ENCODE measurements around the gene SEC24D.

DNA sequence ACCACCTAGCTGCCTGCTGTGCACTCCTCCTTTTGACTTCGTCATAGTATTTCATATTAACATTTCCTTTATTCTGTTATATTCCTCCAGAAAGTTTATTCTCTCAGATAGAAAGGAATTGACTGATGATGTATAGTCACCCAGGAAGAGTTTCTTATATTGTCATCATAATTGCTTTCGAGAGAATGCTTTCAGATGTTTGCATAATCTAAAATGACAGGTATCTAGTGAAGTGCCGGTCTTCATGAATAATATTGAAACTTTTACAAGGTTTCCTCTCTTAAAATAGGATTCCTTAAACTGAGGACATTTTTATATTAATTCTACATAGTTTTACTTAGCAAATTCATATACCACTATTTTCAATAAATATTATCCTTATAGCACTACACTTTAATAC is 10.1 kb downstream of the SEC24D start:
- TF ChIP-seq, protein P1, sequence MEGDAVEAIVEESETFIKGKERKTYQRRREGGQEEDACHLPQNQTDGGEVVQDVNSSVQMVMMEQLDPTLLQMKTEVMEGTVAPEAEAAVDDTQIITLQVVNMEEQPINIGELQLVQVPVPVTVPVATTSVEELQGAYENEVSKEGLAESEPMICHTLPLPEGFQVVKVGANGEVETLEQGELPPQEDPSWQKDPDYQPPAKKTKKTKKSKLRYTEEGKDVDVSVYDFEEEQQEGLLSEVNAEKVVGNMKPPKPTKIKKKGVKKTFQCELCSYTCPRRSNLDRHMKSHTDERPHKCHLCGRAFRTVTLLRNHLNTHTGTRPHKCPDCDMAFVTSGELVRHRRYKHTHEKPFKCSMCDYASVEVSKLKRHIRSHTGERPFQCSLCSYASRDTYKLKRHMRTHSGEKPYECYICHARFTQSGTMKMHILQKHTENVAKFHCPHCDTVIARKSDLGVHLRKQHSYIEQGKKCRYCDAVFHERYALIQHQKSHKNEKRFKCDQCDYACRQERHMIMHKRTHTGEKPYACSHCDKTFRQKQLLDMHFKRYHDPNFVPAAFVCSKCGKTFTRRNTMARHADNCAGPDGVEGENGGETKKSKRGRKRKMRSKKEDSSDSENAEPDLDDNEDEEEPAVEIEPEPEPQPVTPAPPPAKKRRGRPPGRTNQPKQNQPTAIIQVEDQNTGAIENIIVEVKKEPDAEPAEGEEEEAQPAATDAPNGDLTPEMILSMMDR (IDR thresholded peaks at IDR 0.05; ENCODE audit: low read length), result no peak
- no peak for TF ChIP-seq EZH2 (IDR thresholded peaks at IDR 0.05; ENCODE audit: borderline replicate concordance, low read length)
